Hepatocyte (in vitro differentiated cells): ENCODE measurements around the gene EEIG2.

ENCODE experiments used
- EZH2 ChIP-seq: fragments of 200-600 bp; sonication (generic); IDR thresholded peaks from 2 replicates; pipeline ENCODE4 v1.6.1; 2016; ENCODE audit warnings: antibody characterized with exemption, mild to moderate bottlenecking, borderline replicate concordance
- EZH2phosphoT487 ChIP-seq: fragments of 200-600 bp; sonication (generic); IDR thresholded peaks from one replicate; pipeline ENCODE4 v1.6.1; 2018; ENCODE audit warnings: antibody characterized with exemption, mild to moderate bottlenecking, low read depth, moderate library complexity; ENCODE audit not compliant: unreplicated experiment, severe bottlenecking
- TF ChIP-seq, protein P1 (sequence below): fragments of 200-600 bp; sonication (generic); IDR thresholded peaks from 2 replicates; pipeline ENCODE4 v1.5.1; 2016; ENCODE audit warnings: antibody characterized with exemption, mild to moderate bottlenecking; ENCODE audit not compliant: poor library complexity

DNA sequence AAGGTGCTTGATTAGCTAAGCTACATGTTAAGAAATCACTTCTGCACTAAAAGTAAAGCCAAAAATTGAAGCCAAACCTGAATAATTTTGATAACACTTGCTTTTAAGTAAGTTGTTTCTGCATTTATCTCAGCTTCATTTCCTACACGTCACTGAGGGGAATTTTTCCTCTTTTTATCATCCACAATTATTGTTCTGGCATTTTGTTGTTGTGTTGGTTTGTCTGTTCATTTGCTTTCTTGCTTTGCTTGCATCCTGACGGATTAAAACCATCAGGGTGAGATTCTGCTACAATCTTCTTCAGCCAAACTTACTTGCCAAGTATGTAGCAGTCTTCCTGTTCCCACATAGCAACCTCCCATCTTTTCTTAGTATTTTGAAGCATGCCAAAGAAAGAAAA is 18.0 kb upstream of the EEIG2 start:
- TF ChIP-seq EZH2 = no peak
- TF ChIP-seq EZH2phosphoT487 = no peak
- TF ChIP-seq, protein P1, sequence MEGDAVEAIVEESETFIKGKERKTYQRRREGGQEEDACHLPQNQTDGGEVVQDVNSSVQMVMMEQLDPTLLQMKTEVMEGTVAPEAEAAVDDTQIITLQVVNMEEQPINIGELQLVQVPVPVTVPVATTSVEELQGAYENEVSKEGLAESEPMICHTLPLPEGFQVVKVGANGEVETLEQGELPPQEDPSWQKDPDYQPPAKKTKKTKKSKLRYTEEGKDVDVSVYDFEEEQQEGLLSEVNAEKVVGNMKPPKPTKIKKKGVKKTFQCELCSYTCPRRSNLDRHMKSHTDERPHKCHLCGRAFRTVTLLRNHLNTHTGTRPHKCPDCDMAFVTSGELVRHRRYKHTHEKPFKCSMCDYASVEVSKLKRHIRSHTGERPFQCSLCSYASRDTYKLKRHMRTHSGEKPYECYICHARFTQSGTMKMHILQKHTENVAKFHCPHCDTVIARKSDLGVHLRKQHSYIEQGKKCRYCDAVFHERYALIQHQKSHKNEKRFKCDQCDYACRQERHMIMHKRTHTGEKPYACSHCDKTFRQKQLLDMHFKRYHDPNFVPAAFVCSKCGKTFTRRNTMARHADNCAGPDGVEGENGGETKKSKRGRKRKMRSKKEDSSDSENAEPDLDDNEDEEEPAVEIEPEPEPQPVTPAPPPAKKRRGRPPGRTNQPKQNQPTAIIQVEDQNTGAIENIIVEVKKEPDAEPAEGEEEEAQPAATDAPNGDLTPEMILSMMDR = no peak
